Suprapubic skin (tissue), 4 donors: ENCODE results near the gene TMEM170A.
A peak's percentile ranks its signal among the peaks of the same experiment; 100 is the strongest.

ENCODE experiments used
- POLR2A ChIP-seq, 2 donors: fragments of 450-650 bp; IDR thresholded peaks; one replicate each; pipeline ENCODE4 v1.6.1; 2017; ENCODE audit warnings: antibody characterized with exemption in 2 of 2, mild to moderate bottlenecking in 2 of 2, moderate library complexity in 2 of 2
- POLR2AphosphoS5 ChIP-seq, 3 donors: sonication (generic); formaldehyde crosslinking; IDR thresholded peaks; one replicate each; pipeline ENCODE4 v1.6.1; 2017; ENCODE audit warnings: antibody characterized with exemption in 3 of 3

DNA sequence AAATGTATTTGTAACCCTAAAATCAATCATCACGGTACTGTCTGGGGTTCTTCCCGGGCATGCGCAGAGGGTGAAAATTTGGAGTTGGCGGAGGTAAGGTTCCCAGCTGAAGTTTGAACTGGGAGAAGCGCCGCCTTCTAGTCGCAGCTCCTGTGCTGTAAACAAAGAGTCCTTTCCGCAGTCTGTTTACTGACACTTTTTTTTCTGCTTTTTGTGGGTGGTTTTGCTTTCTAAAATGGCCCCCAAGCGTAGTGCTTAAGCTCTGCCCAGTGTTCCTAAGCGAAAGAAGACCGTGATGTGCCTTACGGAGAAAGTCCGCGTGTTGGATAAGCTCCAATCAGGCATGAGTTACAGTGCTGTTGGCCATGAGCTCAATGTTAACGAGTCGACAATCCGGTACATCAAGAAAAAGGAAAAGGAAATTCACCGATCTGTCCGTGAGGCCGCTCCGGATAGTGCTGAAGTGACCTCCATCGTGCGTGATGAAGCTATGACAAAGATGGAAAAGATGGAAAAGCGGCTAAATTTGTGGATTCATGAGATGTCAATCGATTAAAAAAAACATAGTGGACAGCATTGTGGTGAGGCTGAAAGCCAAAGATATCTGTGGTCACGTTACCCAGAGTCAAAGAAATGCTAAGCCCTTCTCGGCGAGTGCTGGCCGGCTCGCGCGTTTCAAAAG lies 30.6 kb downstream of the TMEM170A start:
- TF ChIP-seq POLR2AphosphoS5 (IDR thresholded peaks at IDR 0.05), result peak in 1 of 3 donors; percentile 76
- peak in 1 of 2 donors; percentile 38 for TF ChIP-seq POLR2A (IDR thresholded peaks at IDR 0.05)
